HL-60 (cell line): ENCODE measurements around the gene EPHB4.

ENCODE experiments used
- DNase-seq, 2 experiments: peaks; one replicate each; pipeline ENCODE4 v3.0.0-alpha.2; 2010 to 2020; ENCODE audit warnings: low read depth in 1 of 2, low spot score in 1 of 2
- H3K27ac ChIP-seq: fragments of 250-450 bp; sonication (Bioruptor Pico); replicated peaks from 2 replicates; pipeline ENCODE4 v1.5.1; 2020; ENCODE audit warnings: mild to moderate bottlenecking, moderate library complexity
- H3K27me3 ChIP-seq: fragments of 250-450 bp; sonication (Bioruptor Pico); 2 replicates; pipeline ENCODE4 v1.5.1; 2021; ENCODE audit warnings: mild to moderate bottlenecking, moderate library complexity; ENCODE audit not compliant: insufficient read depth, poor library complexity, severe bottlenecking
- H3K4me3 ChIP-seq: replicated peaks from 2 replicates; pipeline ENCODE4 v1.5.1; 2011; ENCODE audit warnings: mild to moderate bottlenecking, control low read depth, low read length; ENCODE audit not compliant: insufficient read depth
- CTCF ChIP-seq: IDR thresholded peaks from one replicate; pipeline ENCODE4 v1.5.1; 2011; ENCODE audit warnings: low read length, control low read depth, inconsistent platforms; ENCODE audit not compliant: insufficient read depth
- GABPA ChIP-seq: IDR thresholded peaks from 2 replicates; pipeline ENCODE4 v1.6.1; 2012; ENCODE audit warnings: low read depth
- POLR2AphosphoS5 ChIP-seq: IDR thresholded peaks from 2 replicates; pipeline ENCODE4 v1.6.1; 2012; ENCODE audit warnings: low read depth
- REST ChIP-seq: IDR thresholded peaks from 2 replicates; pipeline ENCODE4 v1.6.1; 2012; ENCODE audit warnings: low read depth; ENCODE audit not compliant: insufficient replicate concordance
- SPI1 ChIP-seq: IDR thresholded peaks from 2 replicates; pipeline ENCODE4 v1.6.1; 2012; ENCODE audit warnings: low read depth, mild to moderate bottlenecking, borderline replicate concordance

The EPHB4 gene

GRCh38 chr7:100799037-100799896 lies 28.1 kb downstream of the EPHB4 start:
- H3K27ac ChIP-seq: no peak overlapping the region
- H3K27me3 ChIP-seq: no peaks in the 10 kb centered on the region
- TF ChIP-seq GABPA (no peak), POLR2AphosphoS5 (peak; percentile 44), REST (no peak), CTCF (peak; percentile 58), SPI1 (peak; percentile 32; the same call in 1 of the 2 replicates)
- H3K4me3 ChIP-seq: no peak overlapping the region
- peak; percentile 72 to 87 for DNase-seq

- TF ChIP-seq POLR2AphosphoS5 (no peak), GABPA (no peak), CTCF (no peak), SPI1 (no peak), REST (no peak)
- DNase-seq: no peak
- no peak overlapping the region for H3K27ac ChIP-seq
- H3K27me3 ChIP-seq: peaks cover 2% of the 10 kb centered on the region
- H3K4me3 ChIP-seq: no peak overlapping the region
These were observed 32.6 kb downstream of the EPHB4 start for GRCh38 chr7:100794741-100795140.

- TF ChIP-seq GABPA (no peak), REST (no peak), SPI1 (no peak), CTCF (no peak), POLR2AphosphoS5 (no peak)
- no peak for DNase-seq
- H3K27me3 ChIP-seq: peaks cover 2% of the 10 kb centered on the region
- H3K4me3 ChIP-seq: no peak overlapping the region
- H3K27ac ChIP-seq: no peak overlapping the region
These were observed 33.3 kb downstream of the EPHB4 start for GRCh38 chr7:100793806-100794660.
